ENCODE measurements around the gene RARG. TPM values are rescaled to one million over a fixed set of nuclear protein-coding genes. Genes with fewer than 3 reads are reported as not detected.

The RARG gene
- total RNA-seq, 2 experiments from 2014 or later: 19.7 to 20.3 TPM

GRCh38 chr12:53161119-53161911, 70.7 kb downstream of the RARG start:
- peaks cover 10% of the 10 kb centered on the region for H3K4me1 Mint-ChIP-seq (ENCODE audit: low read depth)
- H3K36me3 Mint-ChIP-seq (ENCODE audit: low read depth): no peaks in the 10 kb centered on the region
- H3K27ac Mint-ChIP-seq: no peak overlapping the region
- no peak for ATAC-seq
- ChIA-PET CTCF (interaction anchor here (0.7 to 9.2 kb wide), 18 partner anchors 11 to 184 kb away, joined by 3 to 199 read pairs (median 12); partner anchors contain the start of genes AAAS, CSAD, ESPL1 and ITGB7), POLR2A (interaction anchor here (0.6 to 4.9 kb wide), 4 partner anchors 20 to 330 kb away, joined by 3 to 22 read pairs (median 8); partner anchors contain the start of genes CSAD and ZNF740)
- H3K4me3 Mint-ChIP-seq: no peak overlapping the region
- no peak for TF ChIP-seq CTCF (IDR thresholded peaks at IDR 0.05)
- intact Hi-C loops (cut with micrococcal nuclease): no loop called here
- H3K9me3 Mint-ChIP-seq: no peaks in the 10 kb centered on the region
- no peaks in the 10 kb centered on the region for H3K27me3 Mint-ChIP-seq
- no peak for DNase-seq

- no peak overlapping the region for H3K4me3 Mint-ChIP-seq
- TF ChIP-seq CTCF (IDR thresholded peaks at IDR 0.05): no peak
- no peak overlapping the region for H3K27ac Mint-ChIP-seq
- ATAC-seq: no peak
- ChIA-PET POLR2A (interaction anchor here (1.2 to 4.9 kb wide), 5 partner anchors 21 to 107 kb away, joined by 3 to 22 read pairs (median 13); partner anchors contain the start of genes CSAD and ZNF740), CTCF (interaction anchor here (0.9 to 9.2 kb wide), 28 partner anchors 9 to 221 kb away, joined by 3 to 199 read pairs (median 10); partner anchors contain the start of genes AAAS, CSAD, ESPL1 and ITGB7)
- no peaks in the 10 kb centered on the region for H3K9me3 Mint-ChIP-seq
- peaks cover 10% of the 10 kb centered on the region for H3K4me1 Mint-ChIP-seq (ENCODE audit: low read depth)
- H3K36me3 Mint-ChIP-seq (ENCODE audit: low read depth): no peaks in the 10 kb centered on the region
- no peaks in the 10 kb centered on the region for H3K27me3 Mint-ChIP-seq
- DNase-seq: no peak
- intact Hi-C loops (cut with micrococcal nuclease): no loop called here
Observed at GRCh38 chr12:53160673-53161072, 71.3 kb downstream of the RARG start.

Other genes with a start within 250 kb of the RARG start
- 100 to 1,000 TPM; 789 to 814 TPM for gene EIF4B, start 225.8 kb downstream of the RARG start, total RNA-seq
- gene TNS2, start 182.1 kb downstream of the RARG start, total RNA-seq: 1 to 10 TPM; 1.1 to 1.6 TPM
- gene SPRYD3, start 152.8 kb downstream of the RARG start, total RNA-seq: 10 to 100 TPM; 24.8 to 25.0 TPM
- gene IGFBP6, start 134.5 kb downstream of the RARG start, total RNA-seq: 1 to 10 TPM; 2.0 to 2.3 TPM
- 1 to 10 TPM; 5.3 to 6.7 TPM for gene SOAT2, start 128.7 kb downstream of the RARG start, total RNA-seq
- 10 to 100 TPM; 31.3 to 35.9 TPM for gene ZNF740, start 51.5 kb downstream of the RARG start, total RNA-seq
- gene CSAD, start 51.3 kb downstream of the RARG start, total RNA-seq: 10 to 100 TPM; 13.8 to 18.6 TPM
- gene ITGB7, start 25.0 kb downstream of the RARG start, total RNA-seq: 100 to 1,000 TPM; 121 to 137 TPM
- 10 to 100 TPM; 62.1 to 63.4 TPM for gene ESPL1, start 36.1 kb upstream of the RARG start, total RNA-seq
- gene PFDN5, start 63.3 kb upstream of the RARG start, total RNA-seq: 100 to 1,000 TPM; 322 to 373 TPM
- 10 to 100 TPM; 69.5 to 70.9 TPM for gene MYG1, start 67.5 kb upstream of the RARG start, total RNA-seq
- 10 to 100 TPM; 81.3 to 87.6 TPM for gene AAAS, start 89.4 kb upstream of the RARG start, total RNA-seq
- not detected for gene SP7, start 104.1 kb upstream of the RARG start, total RNA-seq
- gene SP1, start 148.0 kb upstream of the RARG start, total RNA-seq: 10 to 100 TPM; 67.2 to 70.3 TPM
- not detected for gene AMHR2, start 191.6 kb upstream of the RARG start, total RNA-seq
- 100 to 1,000 TPM; 167 to 187 TPM for gene PRR13, start 209.5 kb upstream of the RARG start, total RNA-seq
- 100 to 1,000 TPM; 958 to 973 TPM for gene PCBP2, start 219.9 kb upstream of the RARG start, total RNA-seq